HEK293 (cell line): ENCODE results near the gene SHE.
A peak's percentile ranks its signal among the peaks of the same experiment; 100 is the strongest.

ENCODE experiments used
- CTCF ChIA-PET: fragments of 350-600 bp; formaldehyde crosslinking; extraction: SDS; loops from one replicate; lab custom pipeline; 2021; ENCODE audit warnings: antibody characterized with exemption; lab: Yijun Ruan, JAX
- POLR2A ChIA-PET: fragments of 300-600 bp; formaldehyde crosslinking; extraction: SDS; loops from one replicate; lab custom pipeline; 2020; ENCODE audit warnings: antibody characterized with exemption, inconsistent platforms; lab: Yijun Ruan, JAX
- H3K27ac ChIP-seq: fragments of 200-500 bp; sonication (Bioruptor generic); 2 replicates; pipeline ENCODE4 v1.5.1; 2014; ENCODE audit warnings: low read depth, low read length, control low read depth, inconsistent platforms; ENCODE audit errors: extremely low read depth
- H3K36me3 ChIP-seq, 2 experiments: fragments of 200-500 bp in 1 of 2; sonication (Bioruptor generic) in 1 of 2; 1 replicate in 1 of 2; 2 replicates in 1 of 2; pipeline ENCODE4 v1.5.1; 2014 to 2017; ENCODE audit warnings: inconsistent platforms in 2 of 2, low read length in 2 of 2; ENCODE audit not compliant: control insufficient read depth in 2 of 2, insufficient read depth in 1 of 2
- H3K4me1 ChIP-seq: fragments of 200-500 bp; sonication (Bioruptor generic); 2 replicates; pipeline ENCODE4 v1.5.1; 2014; ENCODE audit warnings: mild to moderate bottlenecking, low read length, inconsistent platforms; ENCODE audit not compliant: control insufficient read depth, insufficient read depth
- H3K4me3 ChIP-seq: 2 replicates; pipeline ENCODE4 v1.5.1; 2011; ENCODE audit warnings: low read depth, mild to moderate bottlenecking, control low read depth, low read length, moderate library complexity
- H3K9me3 ChIP-seq: fragments of 200-500 bp; sonication (Bioruptor generic); 2 replicates; pipeline ENCODE4 v1.5.1; 2014; ENCODE audit warnings: low read depth, low read length, inconsistent platforms; ENCODE audit not compliant: control insufficient read depth, insufficient read depth
- BCL11A ChIP-seq: fragments of 450-650 bp; formaldehyde crosslinking; IDR thresholded peaks from 2 replicates; pipeline ENCODE4 v1.5.1; 2016; ENCODE audit warnings: low read depth, missing biosample characterization, missing genetic modification characterization
- EGR2 ChIP-seq: fragments of 450-650 bp; formaldehyde crosslinking; IDR thresholded peaks from 2 replicates; pipeline ENCODE4 v1.5.1; 2016; ENCODE audit warnings: low read depth, missing biosample characterization, missing genetic modification characterization
- ELK4 ChIP-seq: IDR thresholded peaks from 2 replicates; pipeline ENCODE4 v1.6.1; 2011; ENCODE audit warnings: mild to moderate bottlenecking, low read depth, low read length, borderline replicate concordance
- GLIS1 ChIP-seq: fragments of 450-650 bp; formaldehyde crosslinking; IDR thresholded peaks from 2 replicates; pipeline ENCODE4 v1.5.1; 2016; ENCODE audit warnings: missing biosample characterization, missing genetic modification characterization
- KLF16 ChIP-seq: fragments of 450-650 bp; formaldehyde crosslinking; IDR thresholded peaks from 2 replicates; pipeline ENCODE4 v1.5.1; 2017; ENCODE audit warnings: missing biosample characterization, missing genetic modification characterization
- PRDM1 ChIP-seq: fragments of 450-650 bp; formaldehyde crosslinking; IDR thresholded peaks from 2 replicates; pipeline ENCODE4; 2016; ENCODE audit warnings: missing biosample characterization, missing genetic modification characterization
- PRDM4 ChIP-seq: fragments of 450-650 bp; formaldehyde crosslinking; IDR thresholded peaks from 2 replicates; pipeline ENCODE4 v1.5.1; 2017; ENCODE audit warnings: missing biosample characterization, missing genetic modification characterization
- SP7 ChIP-seq: fragments of 450-650 bp; formaldehyde crosslinking; IDR thresholded peaks from 2 replicates; pipeline ENCODE4 v1.5.1; 2016; ENCODE audit warnings: missing biosample characterization, missing genetic modification characterization
- ZBTB6 ChIP-seq: fragments of 450-650 bp; formaldehyde crosslinking; IDR thresholded peaks from 2 replicates; pipeline ENCODE4 v1.5.1; 2017; ENCODE audit warnings: missing biosample characterization, missing genetic modification characterization
- ZFHX2 ChIP-seq: fragments of 450-650 bp; formaldehyde crosslinking; conservative IDR thresholded peaks from 2 replicates; pipeline ENCODE4 v1.5.1; 2016; ENCODE audit warnings: missing biosample characterization, missing genetic modification characterization
- ZIC2 ChIP-seq: fragments of 450-650 bp; formaldehyde crosslinking; IDR thresholded peaks from 2 replicates; pipeline ENCODE4 v1.5.1; 2016; ENCODE audit warnings: missing biosample characterization, missing genetic modification characterization
- ZNF114 ChIP-seq: fragments of 450-650 bp; formaldehyde crosslinking; IDR thresholded peaks from 2 replicates; pipeline ENCODE4 v1.5.0; 2017; ENCODE audit warnings: missing biosample characterization, missing genetic modification characterization
- ZNF140 ChIP-seq: fragments of 450-650 bp; formaldehyde crosslinking; IDR thresholded peaks from 2 replicates; pipeline ENCODE4 v1.5.1; 2016; ENCODE audit warnings: missing biosample characterization, missing genetic modification characterization
- ZNF239 ChIP-seq: fragments of 450-650 bp; formaldehyde crosslinking; IDR thresholded peaks from 2 replicates; pipeline ENCODE4 v1.5.1; 2016; ENCODE audit warnings: missing biosample characterization, missing genetic modification characterization
- ZNF341 ChIP-seq: fragments of 450-650 bp; formaldehyde crosslinking; IDR thresholded peaks from 2 replicates; pipeline ENCODE4; 2016; ENCODE audit warnings: low read depth, missing biosample characterization, missing genetic modification characterization
- ZNF362 ChIP-seq: fragments of 450-650 bp; formaldehyde crosslinking; IDR thresholded peaks from 2 replicates; pipeline ENCODE4 v1.5.1; 2016; ENCODE audit warnings: missing biosample characterization, missing genetic modification characterization
- ZNF366 ChIP-seq: fragments of 450-650 bp; formaldehyde crosslinking; conservative IDR thresholded peaks from 2 replicates; pipeline ENCODE4 v1.5.1; 2016; ENCODE audit warnings: missing biosample characterization, missing genetic modification characterization
- ZNF510 ChIP-seq: fragments of 450-650 bp; formaldehyde crosslinking; IDR thresholded peaks from 2 replicates; pipeline ENCODE4 v1.5.1; 2018; ENCODE audit warnings: mild to moderate bottlenecking, missing genetic modification characterization, missing biosample characterization; ENCODE audit not compliant: insufficient replicate concordance
- ZNF701 ChIP-seq: fragments of 450-650 bp; formaldehyde crosslinking; IDR thresholded peaks from 2 replicates; pipeline ENCODE4 v1.5.1; 2016; ENCODE audit warnings: missing biosample characterization, missing genetic modification characterization
- ZNF704 ChIP-seq: fragments of 450-650 bp; formaldehyde crosslinking; IDR thresholded peaks from 2 replicates; pipeline ENCODE4 v1.5.1; 2016; ENCODE audit warnings: missing biosample characterization, missing genetic modification characterization
- ZNF776 ChIP-seq: fragments of 450-650 bp; formaldehyde crosslinking; IDR thresholded peaks from 2 replicates; pipeline ENCODE4 v1.5.0; 2017; ENCODE audit warnings: missing biosample characterization, missing genetic modification characterization, borderline replicate concordance
- ZNF791 ChIP-seq: fragments of 450-650 bp; formaldehyde crosslinking; IDR thresholded peaks from 2 replicates; pipeline ENCODE4 v1.5.1; 2016; ENCODE audit warnings: missing biosample characterization, missing genetic modification characterization
- ZSCAN16 ChIP-seq: fragments of 450-650 bp; formaldehyde crosslinking; IDR thresholded peaks from 2 replicates; pipeline ENCODE4 v1.5.1; 2016; ENCODE audit warnings: missing biosample characterization, missing genetic modification characterization

Gene SHE

GRCh38 chr1:154466921-154467417 lies 35.2 kb downstream of the SHE start:
- H3K4me3 ChIP-seq: no peak overlapping the region
- no peak overlapping the region for H3K27ac ChIP-seq
- no peaks in the 10 kb centered on the region for H3K36me3 ChIP-seq
- H3K4me1 ChIP-seq: no peaks in the 10 kb centered on the region
- CTCF ChIA-PET: interaction anchor here (1.7 kb wide), 1 partner anchor 132 kb away, joined by 6 read pairs; no protein-coding TSS in a partner anchor
- H3K9me3 ChIP-seq: no peaks in the 10 kb centered on the region
- POLR2A ChIA-PET: no interaction called here
- TF ChIP-seq ZNF140 (tag by site-specific recombination) (no peak), ZFHX2 (tag by site-specific recombination) (no peak), ZNF239 (tag by site-specific recombination) (no peak), ZNF776 (no peak), PRDM4 (tag by site-specific recombination) (no peak), ZNF341 (no peak), ZNF701 (no peak), ZNF791 (tag by site-specific recombination) (no peak)

- no peak overlapping the region for H3K4me3 ChIP-seq
- CTCF ChIA-PET: interaction anchor here (0.6 to 0.7 kb wide), 2 partner anchors 80 to 591 kb away, joined by 3 read pairs; no protein-coding TSS in a partner anchor
- H3K9me3 ChIP-seq: no peaks in the 10 kb centered on the region
- no peaks in the 10 kb centered on the region for H3K4me1 ChIP-seq
- no peak overlapping the region for H3K27ac ChIP-seq
- POLR2A ChIA-PET: no interaction called here
- no peaks in the 10 kb centered on the region for H3K36me3 ChIP-seq
- peak; percentile 0; the same call in 1 of the 2 replicates for TF ChIP-seq GLIS1 (tag by site-specific recombination)
- no peak for TF ChIP-seq ZNF510 (tag by site-specific recombination)
Measured at GRCh38 chr1:154466206-154466605, 36.0 kb downstream of the SHE start.

GRCh38 chr1:154465621-154466195 lies 36.5 kb downstream of the SHE start:
- ChIA-PET POLR2A (no interaction called here), CTCF (interaction anchor here (0.6 to 0.7 kb wide), 3 partner anchors 81 to 592 kb away, joined by 3 read pairs; no protein-coding TSS in a partner anchor)
- H3K4me1 ChIP-seq: no peaks in the 10 kb centered on the region
- TF ChIP-seq ZNF362 (tag by site-specific recombination) (no peak), ZNF114 (no peak), PRDM1 (no peak), KLF16 (tag by site-specific recombination) (no peak), ZNF704 (tag by site-specific recombination) (no peak), ZSCAN16 (tag by site-specific recombination) (no peak), ZNF701 (no peak), ZFHX2 (tag by site-specific recombination) (0 out of 2 replicates have a peak, but pooled peaks have one; percentile 25), SP7 (tag by site-specific recombination) (no peak), EGR2 (tag by site-specific recombination) (peak; percentile 86), BCL11A (no peak), ELK4 (no peak), ZNF366 (tag by site-specific recombination) (no peak), ZIC2 (tag by site-specific recombination) (no peak), ZBTB6 (tag by site-specific recombination) (no peak)
- no peak overlapping the region for H3K27ac ChIP-seq
- no peaks in the 10 kb centered on the region for H3K9me3 ChIP-seq
- no peak overlapping the region for H3K4me3 ChIP-seq
- H3K36me3 ChIP-seq: no peaks in the 10 kb centered on the region
